OCI-LY7 (cell line): ENCODE data around the gene PRKG1. TPM values are rescaled to one million over a fixed set of nuclear protein-coding genes. Genes with fewer than 3 reads are reported as not detected.

Experiments
- BruUV-seq: library from RNA; stranded (reverse); fragments of 400-500 nt; replicated peaks from 2 replicates; lab custom pipeline; 2021; lab: Mats Ljungman, UMichigan
- CTCF ChIA-PET: fragments of 300-600 bp; sonication (Branson Sonifier 250); formaldehyde crosslinking; loops from one replicate; lab custom pipeline; 2022; ENCODE audit warnings: antibody characterized with exemption; ENCODE audit not compliant: unreplicated experiment; lab: Charles Lee
- POLR2A ChIA-PET: fragments of 300-600 bp; sonication (Branson Sonifier 250); formaldehyde crosslinking; loops from one replicate; lab custom pipeline; 2022; ENCODE audit warnings: antibody characterized with exemption; lab: Charles Lee
- DNase-seq: peaks from one replicate; pipeline ENCODE4 v3.0.0-alpha.2; 2015; ENCODE audit warnings: low spot score
- H2AFZ ChIP-seq: fragments of 200-600 bp; sonication (generic), shearing (Covaris generic); 2 replicates; pipeline ENCODE4 v1.6.1; 2014; ENCODE audit warnings: mild to moderate bottlenecking, antibody characterized with exemption, low read length, moderate library complexity
- H3K27ac ChIP-seq: fragments of 200-600 bp; sonication (generic); 2 replicates; pipeline ENCODE4 v1.5.1; 2014; ENCODE audit warnings: mixed run types, low read depth, mild to moderate bottlenecking, moderate library complexity, low read length, inconsistent platforms; ENCODE audit not compliant: poor library complexity, severe bottlenecking
- H3K36me3 ChIP-seq: fragments of 200-600 bp; sonication (generic); 2 replicates; pipeline ENCODE4 v1.6.1; 2014; ENCODE audit warnings: mild to moderate bottlenecking, antibody characterized with exemption, low read length, moderate library complexity, mixed read lengths; ENCODE audit not compliant: insufficient read depth
- H3K4me1 ChIP-seq: fragments of 200-600 bp; sonication (generic); 2 replicates; pipeline ENCODE4 v1.5.1; 2014; ENCODE audit warnings: mild to moderate bottlenecking, low read length; ENCODE audit not compliant: insufficient read depth, poor library complexity, severe bottlenecking
- H3K4me2 ChIP-seq: fragments of 200-600 bp; sonication (generic); 2 replicates; pipeline ENCODE4 v1.6.1; 2014; ENCODE audit warnings: mild to moderate bottlenecking, low read length
- H3K4me3 ChIP-seq: fragments of 200-600 bp; sonication (generic); 2 replicates; pipeline ENCODE4 v1.5.1; 2014; ENCODE audit warnings: mild to moderate bottlenecking, low read depth, low read length; ENCODE audit not compliant: poor library complexity, severe bottlenecking
- H3K79me2 ChIP-seq: fragments of 200-600 bp; sonication (generic); 2 replicates; pipeline ENCODE4 v1.6.1; 2016; ENCODE audit warnings: low read depth, mild to moderate bottlenecking, low read length, moderate library complexity, mixed read lengths; ENCODE audit not compliant: insufficient read depth
- H3K9me2 ChIP-seq: fragments of 200-600 bp; sonication (generic); 2 replicates; pipeline ENCODE4 v1.6.1; 2016; ENCODE audit warnings: mild to moderate bottlenecking, low read length, mixed read lengths; ENCODE audit not compliant: insufficient read depth
- H3K9me3 ChIP-seq: fragments of 200-600 bp; sonication (generic); 2 replicates; pipeline ENCODE4 v1.6.1; 2014; ENCODE audit warnings: mild to moderate bottlenecking, mixed run types, low read length, mixed read lengths
- H4K20me1 ChIP-seq: fragments of 200-600 bp; sonication (generic); 2 replicates; pipeline ENCODE4 v1.6.1; 2014; ENCODE audit warnings: mild to moderate bottlenecking, antibody characterized with exemption, low read length, moderate library complexity, mixed read lengths; ENCODE audit not compliant: insufficient read depth
- EZH2phosphoT487 ChIP-seq: fragments of 200-600 bp; sonication (generic); IDR thresholded peaks from 2 replicates; pipeline ENCODE4 v1.6.1; 2018; ENCODE audit warnings: low read depth, borderline replicate concordance, mild to moderate bottlenecking, mixed run types, antibody characterized with exemption, low read length, moderate library complexity, mixed read lengths
- intact Hi-C: fragments of 100-400 bp; cut with micrococcal nuclease; formaldehyde crosslinking; loops from one replicate; pipeline ENCODE4 v1.10.0; 2022; ENCODE audit not compliant: unreplicated experiment
- total RNA-seq, 2 experiments: library from RNA; depleted of rRNA in 1 of 2; stranded (reverse); fragments of >200 nt in 1 of 2; shearing (Covaris generic) in 1 of 2; gene quantifications; 2 replicates each; pipeline ENCODE4 v1.2.3, GENCODE V29; 2014 to 2022
- TF ChIP-seq, protein P1 (sequence below): fragments of 200-600 bp; sonication (generic); conservative IDR thresholded peaks from 2 replicates; pipeline ENCODE4 v1.5.1; 2014; ENCODE audit warnings: mild to moderate bottlenecking, antibody characterized with exemption, low read length, moderate library complexity, mixed read lengths

Gene PRKG1
- total RNA-seq, 2 experiments from 2014 or later, result not detected

DNA sequence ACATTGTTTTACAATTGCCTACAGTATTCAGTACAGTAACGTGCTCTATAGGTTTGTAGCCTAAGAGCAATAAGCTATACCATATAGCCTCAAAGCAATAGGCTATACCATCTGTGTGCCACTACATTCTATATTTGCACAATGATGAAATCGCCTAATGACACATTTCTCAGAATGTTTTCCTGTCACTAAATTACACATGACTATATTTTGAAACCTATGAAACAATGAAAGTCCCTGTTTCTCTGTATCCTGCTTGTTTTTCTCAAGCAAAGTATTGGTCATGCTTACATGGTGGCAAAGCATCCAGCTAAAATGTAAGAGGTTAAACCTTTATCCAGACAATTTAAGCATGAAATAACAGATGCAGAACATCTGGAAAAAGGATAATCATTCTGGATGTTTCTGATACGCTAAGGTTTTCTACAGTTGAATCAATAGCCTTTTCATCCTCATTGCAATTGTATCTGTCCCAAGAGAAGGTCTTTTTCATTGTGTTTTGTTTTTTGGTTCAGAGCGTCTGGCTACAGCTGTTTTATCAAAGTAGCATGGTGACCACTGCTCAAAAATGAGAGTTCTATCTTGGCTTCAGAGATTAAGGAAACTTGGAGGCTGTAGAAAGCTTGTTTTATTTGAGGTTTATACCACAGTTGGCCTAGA lies 543.4 kb downstream of the PRKG1 start:
- H3K4me1 ChIP-seq, result no peaks in the 10 kb centered on the region
- DNase-seq, result no peak
- H3K27ac ChIP-seq, result no peak overlapping the region
- no peaks in the 10 kb centered on the region for H3K79me2 ChIP-seq
- intact Hi-C loops, result no loop called here
- H3K4me3 ChIP-seq, result no peak overlapping the region
- no TSS peak for BruUV-seq
- no peaks in the 10 kb centered on the region for H3K9me2 ChIP-seq
- H2AFZ ChIP-seq, result no peak overlapping the region
- no peaks in the 10 kb centered on the region for H3K36me3 ChIP-seq
- ChIA-PET POLR2A (no interaction called here), CTCF (no interaction called here)
- TF ChIP-seq, protein P1, sequence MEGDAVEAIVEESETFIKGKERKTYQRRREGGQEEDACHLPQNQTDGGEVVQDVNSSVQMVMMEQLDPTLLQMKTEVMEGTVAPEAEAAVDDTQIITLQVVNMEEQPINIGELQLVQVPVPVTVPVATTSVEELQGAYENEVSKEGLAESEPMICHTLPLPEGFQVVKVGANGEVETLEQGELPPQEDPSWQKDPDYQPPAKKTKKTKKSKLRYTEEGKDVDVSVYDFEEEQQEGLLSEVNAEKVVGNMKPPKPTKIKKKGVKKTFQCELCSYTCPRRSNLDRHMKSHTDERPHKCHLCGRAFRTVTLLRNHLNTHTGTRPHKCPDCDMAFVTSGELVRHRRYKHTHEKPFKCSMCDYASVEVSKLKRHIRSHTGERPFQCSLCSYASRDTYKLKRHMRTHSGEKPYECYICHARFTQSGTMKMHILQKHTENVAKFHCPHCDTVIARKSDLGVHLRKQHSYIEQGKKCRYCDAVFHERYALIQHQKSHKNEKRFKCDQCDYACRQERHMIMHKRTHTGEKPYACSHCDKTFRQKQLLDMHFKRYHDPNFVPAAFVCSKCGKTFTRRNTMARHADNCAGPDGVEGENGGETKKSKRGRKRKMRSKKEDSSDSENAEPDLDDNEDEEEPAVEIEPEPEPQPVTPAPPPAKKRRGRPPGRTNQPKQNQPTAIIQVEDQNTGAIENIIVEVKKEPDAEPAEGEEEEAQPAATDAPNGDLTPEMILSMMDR, result no peak
- TF ChIP-seq EZH2phosphoT487, result no peak
- H3K9me3 ChIP-seq, result no peaks in the 10 kb centered on the region
- no peaks in the 10 kb centered on the region for H4K20me1 ChIP-seq
- no peak overlapping the region for H3K4me2 ChIP-seq

DNA sequence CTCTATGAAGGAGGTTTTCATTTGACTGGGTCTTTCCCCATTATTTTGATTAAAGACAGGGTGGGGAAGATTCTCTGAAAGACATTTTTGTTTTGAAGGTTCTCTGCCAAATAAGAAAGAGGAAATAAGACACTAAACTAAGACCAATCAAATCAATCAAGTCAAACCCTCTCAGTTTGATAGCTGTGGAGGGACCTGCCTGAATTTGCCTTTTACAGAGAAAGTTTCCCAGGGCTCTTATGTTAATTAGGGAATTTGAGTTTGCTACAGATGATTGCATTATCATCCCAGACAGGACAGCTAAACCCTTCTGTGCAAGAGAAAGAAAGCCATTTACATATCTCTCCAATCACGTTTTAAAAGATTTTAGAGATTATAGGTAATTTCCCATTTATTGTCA lies 545.1 kb downstream of the PRKG1 start:
- no peak for DNase-seq
- H3K36me3 ChIP-seq, result no peaks in the 10 kb centered on the region
- H3K9me2 ChIP-seq, result no peaks in the 10 kb centered on the region
- BruUV-seq, result no TSS peak
- TF ChIP-seq, protein P1, result no peak
- TF ChIP-seq EZH2phosphoT487, result no peak
- H3K4me2 ChIP-seq, result no peak overlapping the region
- no peak overlapping the region for H3K27ac ChIP-seq
- POLR2A ChIA-PET, result no interaction called here
- no peaks in the 10 kb centered on the region for H3K79me2 ChIP-seq
- H3K4me1 ChIP-seq, result no peaks in the 10 kb centered on the region
- no peaks in the 10 kb centered on the region for H4K20me1 ChIP-seq
- no peak overlapping the region for H2AFZ ChIP-seq
- no peak overlapping the region for H3K4me3 ChIP-seq
- CTCF ChIA-PET, result no interaction called here
- intact Hi-C loops, result no loop called here
- H3K9me3 ChIP-seq, result no peaks in the 10 kb centered on the region

DNA sequence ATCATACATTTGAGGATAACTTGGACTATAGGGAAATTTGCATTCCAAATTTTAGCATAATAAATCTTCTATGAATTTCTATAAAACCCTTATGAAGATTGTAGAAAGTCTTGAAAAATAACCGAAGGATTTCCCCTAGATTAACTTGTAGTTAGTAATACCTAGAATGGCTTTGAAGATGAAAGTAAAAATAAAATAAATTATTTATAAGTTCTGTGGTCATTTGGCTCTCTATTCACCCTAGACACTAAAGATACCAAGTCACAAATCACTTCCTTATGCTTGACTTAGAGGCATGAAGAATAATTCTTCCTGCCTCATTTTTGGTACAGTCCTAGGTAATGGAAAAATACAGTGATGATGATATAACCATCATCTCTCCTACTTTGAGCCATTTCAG lies 545.8 kb downstream of the PRKG1 start:
- BruUV-seq, result no TSS peak
- Histone ChIP-seq H3K9me3 (no peaks in the 10 kb centered on the region), H2AFZ (no peak overlapping the region), H3K36me3 (no peaks in the 10 kb centered on the region), H3K4me1 (no peaks in the 10 kb centered on the region), H3K4me2 (no peak overlapping the region), H3K9me2 (no peaks in the 10 kb centered on the region), H3K27ac (no peak overlapping the region), H3K79me2 (no peaks in the 10 kb centered on the region), H4K20me1 (no peaks in the 10 kb centered on the region), H3K4me3 (no peak overlapping the region)
- DNase-seq, result no peak
- ChIA-PET CTCF (no interaction called here), POLR2A (no interaction called here)
- TF ChIP-seq, protein P1, result no peak
- no peak for TF ChIP-seq EZH2phosphoT487
- intact Hi-C loops, result no loop called here
